Pancreas (tissue), 10 donors: ENCODE results near the gene CLIC5. TPM values are rescaled to one million over a fixed set of nuclear protein-coding genes. Genes with fewer than 3 reads are reported as not detected.

Source experiments
- ATAC-seq, 4 donors: fragments of 200-7000 bp; cut with Tn5 transposase; one replicate each; pipeline versions ENCODE4 v1.8.0 to v1.9.1; 2020; ENCODE audit warnings: mild to moderate bottlenecking in 4 of 4, moderate library complexity in 4 of 4
- DNase-seq, 6 donors: peaks; one replicate each; pipeline ENCODE4 v3.0.0-alpha.2; 2020
- FAIRE-seq: peaks from 2 replicates; lab custom pipeline; 2012; peaks lifted over from hg19 to GRCh38; lab: Jason Lieb, UNC
- H3K27ac ChIP-seq, 4 donors: fragments of 200-600 bp; sonication (generic); 1 replicate in 3 of 4; 2 replicates in 1 of 4; pipeline versions ENCODE4 v1.5.0 to v1.8.0; 2020
- H3K27me3 ChIP-seq, 4 donors: fragments of 200-600 bp; one replicate each; pipeline ENCODE4 v1.8.0; 2021
- H3K36me3 ChIP-seq, 3 donors: fragments of 200-600 bp; sonication (generic) in 1 of 3; one replicate each; pipeline versions ENCODE4 v1.5.0 to v1.8.0; 2020 to 2021
- H3K4me1 ChIP-seq, 3 donors: fragments of 200-600 bp; one replicate each; pipeline ENCODE4 v1.8.0; 2021
- H3K4me3 ChIP-seq, 4 donors: fragments of 200-600 bp; sonication (generic) in 2 of 4; one replicate each; pipeline versions ENCODE4 v1.5.0 to v1.8.0; 2020 to 2021
- H3K9me3 ChIP-seq, 4 donors: fragments of 200-600 bp; one replicate each; pipeline ENCODE4 v1.8.0; 2021
- WGBS, 2 donors: extraction: QIAGEN DNeasy Blood & Tissue Kit; methylation state at CpG; one replicate each; pipeline ENCODE4 v1.1.7; 2013; 5-methylcytosine and 5-hydroxymethylcytosine counted together
- intact Hi-C, 3 donors: fragments of 100-400 bp; cut with DNase I; formaldehyde crosslinking; loops; one replicate each; pipeline versions ENCODE4 v1.11.1 to v1.14.2; 2022
- polyA plus RNA-seq, 2 donors: library from polyadenylated mRNA; stranded (reverse); fragments of 200-250 nt; gene quantifications; one replicate each; pipeline ENCODE4 v1.2.3, GENCODE V29; 2013
- total RNA-seq, 6 donors: library from RNA; stranded (reverse); fragmentation: NEBNext Ultra II Directional in 4 of 6; extraction: Animal tissue kit (Norgen Biotek cat#: 25700) in 4 of 6; gene quantifications; one replicate each; pipeline versions ENCODE4 v1.2.1 to v1.2.4, GENCODE V29; 2021 to 2023
- TF ChIP-seq, protein P1 (sequence below), 4 donors: fragments of 200-600 bp; sonication (generic) in 3 of 4; IDR thresholded peaks; one replicate each; pipeline versions ENCODE4 v1.5.0 to v1.8.0; 2021; ENCODE audit warnings: antibody characterized with exemption in 4 of 4
- donor health status: healthy with polysubstance abuse.
- donor health status: DM: no; HTN: no; CAD: no; lungs with moderate emphysema.
- donor health status: DM: no; HTN: no; CAD: no.
- donor health status: control.
- donor health status: control.
- donor health status: Bipolar disorder and iron deficiency.
- donor health status: DM: yes; HTN: yes; CAD: no.
- donor health status: DM: no; HTN: no; CAD: no.
- donor health status: DM: no; HTN: no; CAD: no.
- donor health status: DM: yes; HTN: yes; CAD: no.

CLIC5 gene
- total and polyA plus RNA-seq, 8 donors: 0.53 to 2.1 (median 1.3) TPM

DNA sequence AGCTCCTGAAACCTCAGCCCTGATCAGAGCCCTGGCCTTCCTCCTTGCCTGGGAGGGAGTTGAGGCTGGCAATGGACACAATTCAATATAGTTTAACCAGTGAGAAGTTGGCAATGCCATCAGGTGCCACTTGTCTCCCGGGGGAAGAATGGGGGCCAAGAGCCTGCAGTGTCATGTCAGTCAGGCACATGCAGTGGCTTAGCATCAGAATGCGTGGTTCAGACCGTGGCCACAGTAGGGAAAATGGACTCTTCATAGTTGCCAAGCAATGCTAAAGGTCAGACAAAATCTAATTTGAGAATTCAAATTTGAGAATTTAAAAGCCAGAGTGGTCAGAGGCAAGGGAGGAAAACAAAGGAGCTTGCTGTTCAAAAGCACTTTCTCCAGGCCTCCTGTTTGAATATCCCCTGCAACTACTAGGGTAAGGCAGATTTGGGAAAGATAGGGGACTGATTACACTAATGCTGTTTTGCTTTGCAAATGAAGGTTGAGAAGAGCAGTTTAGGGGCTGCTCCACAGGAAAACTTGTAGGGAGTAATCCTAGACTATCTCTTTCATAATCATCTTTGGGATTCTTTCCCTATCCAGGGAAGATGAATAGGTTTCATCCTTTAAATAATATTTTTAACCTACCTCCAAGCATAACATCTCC, 33.1 kb upstream of the CLIC5 start:
- Histone ChIP-seq H3K27ac (no peak overlapping the region), H3K27me3 (no peaks in the 10 kb centered on the region), H3K9me3 (no peaks in the 10 kb centered on the region), H3K36me3 (no peaks in the 10 kb centered on the region), H3K4me3 (no peak overlapping the region), H3K4me1 (no peaks in the 10 kb centered on the region)
- TF ChIP-seq, protein P1, sequence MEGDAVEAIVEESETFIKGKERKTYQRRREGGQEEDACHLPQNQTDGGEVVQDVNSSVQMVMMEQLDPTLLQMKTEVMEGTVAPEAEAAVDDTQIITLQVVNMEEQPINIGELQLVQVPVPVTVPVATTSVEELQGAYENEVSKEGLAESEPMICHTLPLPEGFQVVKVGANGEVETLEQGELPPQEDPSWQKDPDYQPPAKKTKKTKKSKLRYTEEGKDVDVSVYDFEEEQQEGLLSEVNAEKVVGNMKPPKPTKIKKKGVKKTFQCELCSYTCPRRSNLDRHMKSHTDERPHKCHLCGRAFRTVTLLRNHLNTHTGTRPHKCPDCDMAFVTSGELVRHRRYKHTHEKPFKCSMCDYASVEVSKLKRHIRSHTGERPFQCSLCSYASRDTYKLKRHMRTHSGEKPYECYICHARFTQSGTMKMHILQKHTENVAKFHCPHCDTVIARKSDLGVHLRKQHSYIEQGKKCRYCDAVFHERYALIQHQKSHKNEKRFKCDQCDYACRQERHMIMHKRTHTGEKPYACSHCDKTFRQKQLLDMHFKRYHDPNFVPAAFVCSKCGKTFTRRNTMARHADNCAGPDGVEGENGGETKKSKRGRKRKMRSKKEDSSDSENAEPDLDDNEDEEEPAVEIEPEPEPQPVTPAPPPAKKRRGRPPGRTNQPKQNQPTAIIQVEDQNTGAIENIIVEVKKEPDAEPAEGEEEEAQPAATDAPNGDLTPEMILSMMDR (IDR thresholded peaks at IDR 0.05): no peak
- ATAC-seq (no peak), DNase-seq (no peak), FAIRE-seq (no peak)
- WGBS, 2 donors: 85 to 90% methylated on average over 3 of the region's 3 CpGs
- intact Hi-C loops: no loop called here

DNA sequence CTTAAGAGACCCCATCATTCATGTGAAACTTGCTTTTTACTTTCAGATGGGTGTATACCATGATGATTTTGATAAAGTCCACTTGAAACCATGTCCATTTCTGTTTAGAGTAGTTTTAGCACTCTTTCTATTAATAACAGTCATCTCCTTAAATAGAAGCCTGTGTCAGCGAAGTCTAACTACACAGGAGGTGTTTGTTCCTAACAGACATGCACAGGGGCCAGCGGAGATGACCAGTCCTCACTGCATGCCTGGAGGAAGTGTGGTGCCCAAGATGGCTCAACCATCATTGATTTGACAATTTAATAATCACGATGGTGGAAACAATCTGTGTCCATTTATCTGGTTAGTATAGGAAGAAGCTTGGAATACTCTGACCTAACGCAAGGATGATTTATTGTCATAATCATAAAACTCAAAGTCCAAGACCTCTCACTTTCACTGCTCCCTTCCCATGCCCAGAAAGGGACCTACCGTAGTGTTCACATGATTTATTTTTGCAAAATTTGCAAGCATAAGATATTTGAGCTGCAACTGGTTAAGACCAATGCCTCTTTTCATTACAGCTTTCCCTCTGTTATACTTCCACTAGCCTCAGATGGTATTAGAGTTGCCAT, 31.0 kb upstream of the CLIC5 start:
- H3K4me1 ChIP-seq: no peaks in the 10 kb centered on the region
- FAIRE-seq: no peak
- WGBS, 2 donors: 76 to 84% methylated on average over 5 of the region's 5 CpGs
- no peak for DNase-seq
- intact Hi-C loops: no loop called here
- no peak overlapping the region for H3K4me3 ChIP-seq
- ATAC-seq: no peak
- TF ChIP-seq, protein P1 (IDR thresholded peaks at IDR 0.05): no peak
- H3K36me3 ChIP-seq: no peaks in the 10 kb centered on the region
- no peaks in the 10 kb centered on the region for H3K9me3 ChIP-seq
- no peaks in the 10 kb centered on the region for H3K27me3 ChIP-seq
- H3K27ac ChIP-seq: no peak overlapping the region

DNA sequence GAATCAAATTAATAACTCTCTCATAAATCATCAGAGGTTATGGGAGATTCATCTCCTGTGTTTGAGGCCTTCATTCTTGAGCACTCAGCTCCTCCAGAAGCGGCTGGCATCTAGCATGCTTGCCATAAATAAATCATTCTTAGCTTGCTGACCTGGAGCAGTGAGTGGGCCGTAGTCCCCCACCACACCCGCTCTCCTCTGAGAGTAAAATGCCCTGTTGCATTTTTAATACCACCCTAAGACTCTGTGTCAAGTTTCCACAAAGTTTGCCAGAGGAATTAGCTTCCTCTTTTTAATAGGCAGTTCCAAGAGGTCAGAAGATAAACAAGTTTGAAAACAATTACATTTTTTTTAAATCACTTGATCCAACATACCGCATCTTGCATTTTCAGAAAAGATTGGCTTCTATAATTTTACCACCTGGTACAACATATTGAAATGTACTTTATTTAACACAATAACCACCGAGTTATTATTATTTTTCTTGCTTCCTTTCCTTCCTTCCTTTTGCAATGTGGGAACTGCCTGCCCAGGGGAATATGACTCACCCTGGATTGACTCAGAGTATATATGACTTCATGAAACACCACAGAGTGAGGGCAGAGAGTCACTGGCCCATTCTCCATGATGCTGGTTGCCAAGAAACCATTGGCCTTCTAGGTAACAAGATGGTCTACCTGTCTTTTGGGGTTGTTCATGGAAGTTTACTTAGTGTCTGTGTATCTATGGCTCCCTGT, 29.4 kb upstream of the CLIC5 start:
- peak in 3 of 4 donors; percentile 62 to 87 (median 81) for ATAC-seq
- TF ChIP-seq, protein P1 (IDR thresholded peaks at IDR 0.05): no peak
- no peaks in the 10 kb centered on the region for H3K27me3 ChIP-seq
- H3K4me1 ChIP-seq: no peaks in the 10 kb centered on the region
- H3K27ac ChIP-seq: peak overlapping the region in 1 of 4 donors; percentile 20
- H3K9me3 ChIP-seq: no peaks in the 10 kb centered on the region
- intact Hi-C loops: no loop called here
- no peaks in the 10 kb centered on the region for H3K36me3 ChIP-seq
- WGBS, 2 donors: 67 to 76% methylated on average over 5 of the region's 5 CpGs
- FAIRE-seq: no peak
- no peak overlapping the region for H3K4me3 ChIP-seq
- no peak for DNase-seq

GRCh38 chr6:46042355-46042999, 26.8 kb upstream of the CLIC5 start:
- FAIRE-seq: no peak
- Histone ChIP-seq H3K27ac (no peak overlapping the region), H3K9me3 (no peaks in the 10 kb centered on the region), H3K4me1 (no peaks in the 10 kb centered on the region), H3K27me3 (no peaks in the 10 kb centered on the region), H3K4me3 (no peak overlapping the region), H3K36me3 (no peaks in the 10 kb centered on the region)
- WGBS, 2 donors: 53 to 60% methylated on average over 5 of the region's 5 CpGs
- intact Hi-C loops: no loop called here
- DNase-seq: no peak
- ATAC-seq: peak; percentile 58 to 93 (median 78)
- TF ChIP-seq, protein P1 (IDR thresholded peaks at IDR 0.05): peak; percentile 23 to 32 (median 29)
